ENCODE data around the gene SLC25A1.

DNA sequence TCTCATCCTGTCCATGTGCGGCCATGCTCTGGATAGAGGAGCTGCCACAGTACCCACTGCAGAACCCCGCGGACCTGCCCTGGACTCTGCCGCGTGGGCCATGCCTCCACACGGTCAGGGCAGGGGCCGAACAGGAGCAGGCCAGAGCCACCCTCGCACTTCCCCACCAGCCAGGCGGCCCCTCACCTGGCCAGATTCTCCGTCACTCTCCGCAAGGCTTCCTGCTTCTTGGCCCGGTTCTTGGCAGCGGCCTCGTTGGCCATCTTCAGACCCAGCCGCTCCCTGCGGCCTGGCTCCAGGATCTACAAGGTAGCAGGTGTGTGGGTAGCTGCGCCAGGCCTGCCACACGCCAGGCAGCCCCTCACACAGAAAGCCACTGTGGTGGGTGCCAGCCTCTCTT, 43.7 kb downstream of the SLC25A1 start:
- no peak for TF ChIP-seq HDAC2 (IDR thresholded peaks at IDR 0.05)
- no peak for TF ChIP-seq ZNF274 (IDR thresholded peaks at IDR 0.05; ENCODE audit: insufficient read depth, insufficient read length)
- TF ChIP-seq EZH2 (IDR thresholded peaks at IDR 0.05; ENCODE audit: borderline replicate concordance, control insufficient read depth, low read depth, low read length) = no peak
- TF ChIP-seq, protein P1, sequence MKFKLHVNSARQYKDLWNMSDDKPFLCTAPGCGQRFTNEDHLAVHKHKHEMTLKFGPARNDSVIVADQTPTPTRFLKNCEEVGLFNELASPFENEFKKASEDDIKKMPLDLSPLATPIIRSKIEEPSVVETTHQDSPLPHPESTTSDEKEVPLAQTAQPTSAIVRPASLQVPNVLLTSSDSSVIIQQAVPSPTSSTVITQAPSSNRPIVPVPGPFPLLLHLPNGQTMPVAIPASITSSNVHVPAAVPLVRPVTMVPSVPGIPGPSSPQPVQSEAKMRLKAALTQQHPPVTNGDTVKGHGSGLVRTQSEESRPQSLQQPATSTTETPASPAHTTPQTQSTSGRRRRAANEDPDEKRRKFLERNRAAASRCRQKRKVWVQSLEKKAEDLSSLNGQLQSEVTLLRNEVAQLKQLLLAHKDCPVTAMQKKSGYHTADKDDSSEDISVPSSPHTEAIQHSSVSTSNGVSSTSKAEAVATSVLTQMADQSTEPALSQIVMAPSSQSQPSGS (IDR thresholded peaks at IDR 0.05; ENCODE audit: low read length) = no peak
- no peak for TF ChIP-seq SIN3A (IDR thresholded peaks at IDR 0.05; ENCODE audit: low read depth, low read length)
- no peak for TF ChIP-seq SMC3 (IDR thresholded peaks at IDR 0.05; ENCODE audit: borderline replicate concordance, low read length)
- no peak for TF ChIP-seq NRF1 (conservative IDR thresholded peaks at IDR 0.05; ENCODE audit: low read depth, low read length)

All from GM12878 (cell line).